GM18508 (cell line): ENCODE results near the gene KRTAP4-16.
"Not testable (repeated sequence)": the region's sequence is repeated elsewhere in the genome, so short reads cannot be mapped to it uniquely, and the experiment has no call there.

Experiments
- ATAC-seq: cut with Tn5 transposase; IDR thresholded peaks from one replicate; pipeline ENCODE4 v1.9.1; 2021; ENCODE audit warnings: moderate number of reproducible peaks; ENCODE audit not compliant: insufficient read depth, unreplicated experiment

Gene KRTAP4-16

DNA sequence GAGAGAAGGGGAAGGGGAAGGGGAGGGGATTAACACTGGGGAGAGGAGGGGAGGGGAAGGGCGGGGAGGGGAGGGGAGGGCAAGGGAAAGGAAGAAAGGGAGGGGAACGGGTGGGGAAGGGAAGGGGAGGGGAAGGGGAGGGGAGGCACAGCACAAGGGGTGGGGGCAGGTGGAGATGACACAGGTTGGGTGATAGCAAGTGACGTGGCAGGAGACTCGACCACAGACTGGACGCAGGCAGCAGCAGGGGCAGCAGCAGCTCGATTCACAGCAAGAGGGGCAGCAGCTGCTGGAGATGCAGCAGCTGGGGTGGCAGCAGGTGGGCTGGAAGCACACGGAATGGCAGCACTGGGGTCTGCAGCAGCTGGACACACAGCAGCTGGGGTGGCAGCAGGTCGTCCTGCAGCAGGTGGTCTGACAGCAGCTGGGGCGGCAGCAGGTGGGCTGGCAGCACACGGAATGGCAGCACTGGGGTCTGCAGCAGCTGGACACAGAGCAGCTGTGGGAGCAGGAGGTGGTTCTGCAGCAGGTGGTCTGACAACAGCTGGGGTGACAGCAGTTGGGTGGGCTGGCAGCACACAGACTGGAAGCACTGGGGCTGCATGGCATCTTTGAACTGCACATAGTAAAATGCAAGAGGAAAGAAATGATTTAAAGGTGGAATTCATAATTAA is at the start of gene KRTAP4-16:
Gene KRTAP4-16 (minus strand): TSS at position 624 of the 674 bp plus-strand sequence. CDS start 0 bp downstream, at position 624.
- ATAC-seq: no peak

- ATAC-seq: no peak
Measured at GRCh38 chr17:41151525-41151924, 49.5 kb upstream of the KRTAP4-16 start.

DNA sequence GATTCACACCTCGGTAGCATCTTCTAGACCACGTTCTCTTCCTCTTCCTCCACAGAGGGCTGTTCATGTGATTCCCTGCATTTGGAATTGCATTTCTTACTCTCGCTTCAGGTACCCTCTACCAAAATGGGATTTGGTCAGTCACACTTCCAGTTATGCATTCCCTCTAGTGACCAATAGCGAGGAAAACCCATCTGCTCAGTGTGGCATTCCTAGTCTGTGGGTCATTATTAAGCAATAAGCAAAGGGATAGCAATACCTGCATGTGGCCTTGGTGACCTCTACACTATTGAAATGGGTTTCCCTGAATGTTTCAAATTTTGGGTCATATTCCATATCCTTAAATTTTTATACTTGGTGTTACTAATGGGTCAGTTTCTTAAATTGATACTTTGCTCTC is 48.0 kb upstream of the KRTAP4-16 start:
- no peak for ATAC-seq

DNA sequence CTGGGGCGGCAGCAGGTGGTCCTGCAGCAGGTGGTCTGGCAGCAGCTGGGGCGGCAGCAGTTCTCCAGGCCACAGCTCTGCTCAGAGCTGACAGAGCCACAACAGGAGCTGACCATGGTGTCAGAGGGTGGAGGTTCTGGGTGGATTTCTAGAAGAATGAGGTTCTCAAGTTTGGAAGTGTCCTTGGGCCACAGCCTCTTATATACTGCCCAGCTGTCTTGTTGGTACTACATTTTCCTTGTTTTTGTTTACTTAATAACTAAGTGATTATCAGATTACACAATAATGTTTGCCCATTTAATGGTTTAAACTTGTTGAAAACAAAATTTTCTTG is 47.6 kb upstream of the KRTAP4-16 start, which contains the start of gene KRTAP4-5:
Gene KRTAP4-5 (minus strand): TSS at position 174 of the 334 bp plus-strand sequence. CDS start 58 bp downstream, at position 116.
- ATAC-seq: no peak

DNA sequence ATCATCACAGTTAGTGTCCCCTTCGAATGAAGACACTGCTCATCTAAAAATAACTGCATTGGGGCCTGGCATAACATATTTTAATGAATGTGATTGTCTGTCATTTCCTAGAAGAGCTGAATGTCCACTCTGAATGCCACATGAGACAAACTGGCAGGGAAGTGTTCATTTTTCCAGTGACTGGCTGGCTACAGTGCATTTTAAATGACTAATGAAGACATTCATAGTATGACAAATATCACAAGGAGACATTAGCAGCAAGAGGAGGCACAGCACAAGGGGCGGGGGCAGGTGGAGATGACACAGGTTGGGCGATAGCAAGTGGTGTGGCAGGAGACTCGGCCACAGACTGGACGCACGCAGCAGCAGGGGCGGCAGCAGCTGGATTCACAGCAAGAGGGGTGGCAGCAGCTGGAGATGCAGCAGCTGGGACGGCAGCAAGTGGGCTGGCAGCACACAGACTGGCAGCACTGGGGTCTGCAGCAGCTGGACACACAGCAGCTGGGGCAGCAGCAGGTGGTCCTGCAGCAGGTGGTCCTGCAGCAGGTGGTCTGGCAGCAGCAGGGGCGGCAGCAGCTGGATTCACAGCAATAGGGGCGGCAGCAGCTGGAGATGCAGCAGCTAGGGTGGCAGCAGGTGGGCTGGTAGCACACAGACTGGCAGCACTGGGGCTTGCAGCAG is 47.1 kb upstream of the KRTAP4-16 start:
- ATAC-seq: not testable (repeated sequence)

GRCh38 chr17:41147531-41148204 is 45.7 kb upstream of the KRTAP4-16 start:
- no peak for ATAC-seq

DNA sequence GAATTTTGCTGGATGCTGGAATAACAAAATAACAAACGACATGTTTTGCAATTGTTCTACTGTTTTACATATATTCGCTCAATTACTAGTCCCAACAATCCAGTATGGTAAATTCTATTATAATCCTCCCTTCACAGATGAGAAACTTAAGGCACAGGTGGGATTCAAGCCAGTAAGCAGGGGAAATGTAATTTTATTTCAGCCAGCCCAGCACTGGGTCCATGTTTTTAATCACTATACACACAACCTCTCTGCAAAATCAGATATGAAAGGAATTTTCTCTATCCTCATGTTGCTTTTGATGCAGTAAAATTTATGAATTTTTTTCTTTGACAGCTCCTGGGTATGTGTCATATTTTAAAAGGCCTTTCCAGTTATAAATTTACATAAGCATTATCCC is 43.3 kb upstream of the KRTAP4-16 start:
- no peak for ATAC-seq

GRCh38 chr17:41144846-41145245 is 42.8 kb upstream of the KRTAP4-16 start:
- no peak for ATAC-seq

- ATAC-seq: no peak
Measured at GRCh38 chr17:41141361-41141760, 39.4 kb upstream of the KRTAP4-16 start.

DNA sequence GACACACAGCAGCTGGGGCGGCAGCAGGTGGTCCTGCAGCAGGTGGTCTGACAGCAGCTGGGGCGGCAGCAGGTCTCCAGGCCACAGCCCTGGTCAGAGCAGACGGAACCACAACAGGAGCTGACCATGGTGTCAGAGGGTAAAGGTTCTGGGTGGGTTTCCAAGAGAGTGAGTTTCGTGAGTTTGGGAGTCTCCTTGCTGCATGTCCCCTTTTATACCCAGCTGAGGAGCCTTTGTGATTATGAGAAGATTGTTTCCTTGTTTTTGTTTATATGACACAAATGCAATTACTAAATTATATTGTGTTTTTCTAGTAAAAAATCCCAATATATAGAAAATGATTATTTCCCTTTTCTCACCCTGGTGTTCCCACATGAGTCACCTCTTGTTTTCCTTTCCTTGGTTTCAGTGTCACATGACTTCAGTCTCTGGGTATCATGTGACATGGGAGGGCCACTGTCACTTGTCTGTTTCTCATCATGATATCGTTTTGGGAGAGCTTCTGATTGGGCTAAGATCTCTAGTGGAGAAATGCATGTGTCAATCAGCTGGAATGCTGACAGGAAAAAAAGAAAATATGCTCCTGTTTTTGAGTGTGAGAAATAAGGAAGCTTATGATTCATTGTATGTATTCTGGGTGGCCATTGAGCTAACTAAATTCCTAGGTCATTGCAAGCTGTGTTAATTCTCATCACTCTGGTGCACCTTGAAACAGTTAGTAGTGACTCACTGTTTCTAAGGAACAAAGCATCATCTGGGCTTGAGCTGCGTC is 38.5 kb upstream of the KRTAP4-16 start, which contains the start of gene KRTAP4-6:
Gene KRTAP4-6 (minus strand): TSS at position 185 of the 772 bp plus-strand sequence. CDS start 57 bp downstream, at position 128.
- no peak for ATAC-seq

GRCh38 chr17:41139865-41140264 is 37.9 kb upstream of the KRTAP4-16 start:
- ATAC-seq: not testable (repeated sequence)

DNA sequence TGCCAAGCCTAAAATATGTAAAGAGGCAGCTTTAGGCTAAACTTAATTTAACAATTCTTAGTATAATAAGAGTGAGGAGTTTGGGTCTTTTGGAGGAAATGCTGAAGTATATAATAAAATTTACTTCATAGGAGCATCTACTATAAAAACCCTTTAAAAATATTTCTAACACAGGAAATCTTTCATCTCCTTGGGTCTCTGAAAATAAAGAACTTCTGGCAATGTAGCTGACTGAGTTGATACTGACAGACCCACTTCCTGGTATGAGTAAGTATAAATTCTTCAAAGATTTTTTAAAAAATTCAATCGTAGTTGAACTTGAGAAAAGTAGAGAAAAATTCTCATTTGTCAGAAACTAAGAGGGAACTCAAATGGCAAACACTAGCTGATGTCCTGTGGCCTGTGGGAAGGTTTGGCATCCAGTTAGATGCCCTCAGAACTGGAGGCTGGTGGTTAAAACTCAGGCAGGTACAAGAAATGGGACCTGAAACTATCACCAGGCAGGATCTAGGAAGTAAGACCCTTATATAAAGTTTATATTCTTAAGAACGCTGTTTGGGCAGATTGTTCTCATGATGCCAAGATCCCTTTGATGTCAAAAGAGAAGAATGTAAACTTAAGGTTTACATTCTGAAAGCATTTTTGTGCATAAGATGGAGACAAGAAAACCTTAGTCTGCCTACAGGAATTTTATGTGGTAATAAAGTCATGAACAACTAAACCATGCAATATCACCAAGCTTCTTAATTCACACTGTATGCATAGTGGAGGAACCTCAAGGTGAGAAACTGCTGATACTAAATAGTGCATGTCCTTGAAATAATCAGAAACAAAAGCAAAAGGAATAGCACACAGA is 32.1 kb upstream of the KRTAP4-16 start:
- no peak for ATAC-seq

DNA sequence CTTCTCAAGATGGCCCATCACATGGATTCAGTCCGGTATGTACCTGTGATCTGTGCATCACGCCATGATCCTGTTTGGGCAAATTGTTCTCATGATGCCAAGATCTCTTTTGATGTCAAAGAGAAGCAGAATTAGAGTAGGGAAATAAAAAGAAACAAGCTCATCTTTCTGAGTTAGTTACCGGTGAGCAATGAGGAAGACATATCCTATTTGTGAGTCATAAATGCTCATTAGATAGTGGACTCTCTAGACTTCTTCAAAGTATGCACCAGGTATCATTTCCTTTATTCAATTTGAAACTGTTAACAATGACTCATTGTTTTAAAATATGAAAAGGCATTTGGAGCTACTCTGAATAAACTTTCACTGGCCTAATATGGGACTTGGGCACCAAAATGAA is 30.0 kb upstream of the KRTAP4-16 start:
- no peak for ATAC-seq

DNA sequence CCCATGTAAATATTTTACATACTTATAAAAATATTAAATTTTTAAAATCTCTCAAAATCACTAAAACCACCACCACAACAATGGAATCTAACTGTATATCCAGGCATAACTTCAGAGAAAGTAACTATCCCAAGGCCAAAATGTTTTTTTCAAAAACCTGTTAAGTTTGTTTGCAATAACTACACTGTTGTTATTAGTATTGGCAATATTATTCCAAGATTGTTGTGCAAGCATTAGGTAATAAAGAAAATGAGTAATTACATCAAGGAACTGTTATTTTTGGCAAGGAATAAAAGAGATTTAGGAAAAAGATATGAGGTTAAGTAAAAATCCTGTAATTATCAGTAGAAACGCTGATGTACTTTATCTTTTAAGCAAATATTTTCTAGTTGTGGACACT is 25.4 kb upstream of the KRTAP4-16 start:
- ATAC-seq: no peak

GRCh38 chr17:41126412-41126811 is 24.4 kb upstream of the KRTAP4-16 start:
- no peak for ATAC-seq

DNA sequence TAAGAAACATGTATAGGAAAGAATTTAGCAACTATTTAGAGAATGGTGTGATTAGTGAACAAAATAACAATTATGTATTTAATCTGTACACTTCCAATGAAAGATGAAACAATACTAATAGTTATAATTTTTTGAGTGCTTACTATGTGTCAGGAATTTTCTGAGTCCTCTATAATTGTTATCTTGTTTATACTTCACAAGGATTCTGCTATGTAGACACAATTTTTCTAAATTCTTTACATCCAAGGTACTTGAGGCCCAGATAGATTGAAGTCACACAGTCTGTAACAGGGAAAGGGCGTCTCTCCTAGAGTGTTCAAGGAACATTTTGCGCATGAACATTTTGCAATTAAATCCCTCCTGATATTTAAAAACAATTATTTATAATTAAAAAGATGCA is 23.1 kb upstream of the KRTAP4-16 start:
- no peak for ATAC-seq

- not testable (repeated sequence) for ATAC-seq
Measured at GRCh38 chr17:41123991-41124371, 22.0 kb upstream of the KRTAP4-16 start, which contains the start of gene KRTAP4-12. TSS of gene KRTAP4-12 (minus strand) at chr17:41124182. CDS start at chr17:41124122, 60 bp downstream.

GRCh38 chr17:41123292-41123990 is 21.4 kb upstream of the KRTAP4-16 start:
- not testable (repeated sequence) for ATAC-seq

DNA sequence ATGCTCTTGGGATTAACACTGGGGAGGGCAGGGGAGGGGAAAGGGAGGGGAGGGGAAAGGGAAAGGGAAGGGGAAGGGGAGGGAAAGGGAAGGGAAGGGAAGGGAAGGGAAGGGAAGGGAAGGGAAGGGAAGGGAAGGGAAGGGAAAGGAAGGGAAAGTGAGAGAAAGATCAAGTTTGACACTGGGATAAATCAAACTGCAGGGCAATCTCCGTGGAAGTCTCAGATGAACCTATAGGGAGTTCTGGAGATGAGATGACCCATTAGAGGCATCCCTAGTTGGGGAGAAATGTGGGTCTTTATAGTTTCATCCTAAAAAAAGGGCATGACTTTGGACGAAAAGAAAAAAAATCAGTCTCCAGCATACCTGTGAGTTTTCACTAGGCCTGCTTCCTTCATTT is 19.7 kb upstream of the KRTAP4-16 start:
- no peak for ATAC-seq
